Progenitor cell of endocrine pancreas (in vitro differentiated cells): Measurements from ENCODE around the gene USP17L22. TPM values are rescaled to one million over a fixed set of nuclear protein-coding genes. Genes with fewer than 3 reads are reported as not detected.

Experiments used
- total RNA-seq: library from RNA; stranded (reverse); gene quantifications from 2 replicates; pipeline ENCODE4 v1.2.1, GENCODE V29; 2021

The USP17L22 gene
- total RNA-seq, 1 donor from 2014 or later: not detected

Other genes starting within 250 kb of the USP17L22 start
- gene FAM90A26, start 97.2 kb upstream of the USP17L22 start, total RNA-seq: not detected in 2 replicates
- not detected in 2 replicates for gene USP17L10, start 57.0 kb upstream of the USP17L22 start, total RNA-seq
- not detected in 2 replicates for gene USP17L11, start 52.2 kb upstream of the USP17L22 start, total RNA-seq
- gene USP17L12, start 47.5 kb upstream of the USP17L22 start, total RNA-seq: not detected in 2 replicates
- gene USP17L13, start 42.7 kb upstream of the USP17L22 start, total RNA-seq: not detected in 2 replicates
- not detected in 2 replicates for gene USP17L15, start 33.2 kb upstream of the USP17L22 start, total RNA-seq
- not detected in 2 replicates for gene USP17L17, start 23.7 kb upstream of the USP17L22 start, total RNA-seq
- not detected in 2 replicates for gene USP17L18, start 19.0 kb upstream of the USP17L22 start, total RNA-seq
- not detected in 2 replicates for gene USP17L19, start 14.2 kb upstream of the USP17L22 start, total RNA-seq
- not detected in 2 replicates for gene USP17L20, start 9.5 kb upstream of the USP17L22 start, total RNA-seq
- gene USP17L21, start 4.7 kb upstream of the USP17L22 start, total RNA-seq: not detected in 2 replicates
- not detected in 2 replicates for gene USP17L24, start 57.5 kb downstream of the USP17L22 start, total RNA-seq
- gene USP17L25, start 62.3 kb downstream of the USP17L22 start, total RNA-seq: not detected in 2 replicates
- gene USP17L26, start 67.0 kb downstream of the USP17L22 start, total RNA-seq: not detected in 2 replicates
- not detected in 2 replicates for gene USP17L5, start 71.8 kb downstream of the USP17L22 start, total RNA-seq
- not detected in 2 replicates for gene USP17L27, start 76.5 kb downstream of the USP17L22 start, total RNA-seq
- not detected in 2 replicates for gene USP17L28, start 81.3 kb downstream of the USP17L22 start, total RNA-seq
- gene USP17L29, start 86.0 kb downstream of the USP17L22 start, total RNA-seq: not detected in 2 replicates
- gene USP17L30, start 95.5 kb downstream of the USP17L22 start, total RNA-seq: not detected in 2 replicates
- gene DEFB131A, start 176.8 kb downstream of the USP17L22 start, total RNA-seq: not detected in 2 replicates